Thyroid gland (tissue), 4 donors: ENCODE measurements around the gene MYLK.
"Not testable (repeated sequence)": the region's sequence is repeated elsewhere in the genome, so short reads cannot be mapped to it uniquely, and the experiment has no call there.

Experiments
- POLR2A ChIP-seq, 2 donors: fragments of 450-650 bp; IDR thresholded peaks; one replicate each; pipeline ENCODE4 v1.6.1; 2017; ENCODE audit warnings: antibody characterized with exemption in 2 of 2, mild to moderate bottlenecking in 2 of 2, moderate library complexity in 1 of 2
- TF ChIP-seq, protein P1 (sequence below), 6 experiments: fragments of 200-600 bp in 3 of 6; fragments of 450-650 bp in 3 of 6; sonication (generic) in 3 of 6; IDR thresholded peaks; one replicate each; pipeline ENCODE4 v1.5.1; 2016 to 2019; ENCODE audit warnings: antibody characterized with exemption in 6 of 6, mild to moderate bottlenecking in 2 of 6, inconsistent platforms in 1 of 6, moderate library complexity in 1 of 6

DNA sequence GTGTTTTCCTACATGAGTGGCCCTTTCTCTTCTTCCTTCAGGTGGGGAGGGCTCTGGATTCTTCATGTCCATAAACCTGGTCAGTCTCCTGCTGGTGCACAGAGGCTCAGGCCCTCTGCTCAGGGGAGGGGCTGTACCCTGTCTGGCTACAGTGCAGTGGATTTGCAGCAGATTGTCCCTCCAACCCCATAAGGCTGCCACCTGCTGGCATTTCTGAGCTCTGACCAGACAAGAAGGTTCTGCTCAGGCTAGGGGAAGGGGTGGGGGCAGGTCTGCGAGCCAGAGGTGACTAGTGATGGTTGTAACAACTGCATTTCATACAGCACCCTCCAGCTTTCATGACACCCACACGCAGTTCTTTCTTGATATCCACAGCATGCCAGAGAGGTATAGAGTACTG is 182.1 kb downstream of the MYLK start:
- TF ChIP-seq, protein P1, sequence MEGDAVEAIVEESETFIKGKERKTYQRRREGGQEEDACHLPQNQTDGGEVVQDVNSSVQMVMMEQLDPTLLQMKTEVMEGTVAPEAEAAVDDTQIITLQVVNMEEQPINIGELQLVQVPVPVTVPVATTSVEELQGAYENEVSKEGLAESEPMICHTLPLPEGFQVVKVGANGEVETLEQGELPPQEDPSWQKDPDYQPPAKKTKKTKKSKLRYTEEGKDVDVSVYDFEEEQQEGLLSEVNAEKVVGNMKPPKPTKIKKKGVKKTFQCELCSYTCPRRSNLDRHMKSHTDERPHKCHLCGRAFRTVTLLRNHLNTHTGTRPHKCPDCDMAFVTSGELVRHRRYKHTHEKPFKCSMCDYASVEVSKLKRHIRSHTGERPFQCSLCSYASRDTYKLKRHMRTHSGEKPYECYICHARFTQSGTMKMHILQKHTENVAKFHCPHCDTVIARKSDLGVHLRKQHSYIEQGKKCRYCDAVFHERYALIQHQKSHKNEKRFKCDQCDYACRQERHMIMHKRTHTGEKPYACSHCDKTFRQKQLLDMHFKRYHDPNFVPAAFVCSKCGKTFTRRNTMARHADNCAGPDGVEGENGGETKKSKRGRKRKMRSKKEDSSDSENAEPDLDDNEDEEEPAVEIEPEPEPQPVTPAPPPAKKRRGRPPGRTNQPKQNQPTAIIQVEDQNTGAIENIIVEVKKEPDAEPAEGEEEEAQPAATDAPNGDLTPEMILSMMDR (IDR thresholded peaks at IDR 0.05) = peak in 5 of 6 experiments; percentile 35 to 69 (median 66)
- TF ChIP-seq POLR2A (IDR thresholded peaks at IDR 0.05) = not testable (repeated sequence)
